ENCODE results near the gene EML1. TPM values are rescaled to one million over a fixed set of nuclear protein-coding genes. Genes with fewer than 3 reads are reported as not detected.

Gene EML1
- total and polyA plus RNA-seq, 5 experiments from 2014 or later, result not detected

GRCh38 chr14:99774556-99775307, 18.5 kb upstream of the EML1 start:
- no peak for ATAC-seq
- Mint-ChIP-seq H3K27ac (peak overlapping the region in 1 of 10 donors; percentile 60), H3K36me3 (peaks cover 0 to 14% (median 2%) of the 10 kb centered on the region in 3 donors)

GRCh38 chr14:99775351-99775750, 17.9 kb upstream of the EML1 start:
- no peaks in the 10 kb centered on the region for H3K4me1 Mint-ChIP-seq
- DNase-seq (no peak), ATAC-seq (no peak)
- H3K27ac Mint-ChIP-seq, result no peak overlapping the region
- no peak overlapping the region for H3K4me3 Mint-ChIP-seq
- H3K27me3 Mint-ChIP-seq, result peaks cover 7 to 61% (median 20%) of the 10 kb centered on the region in 5 donors
- peaks cover 0 to 18% (median 2%) of the 10 kb centered on the region in 3 donors for H3K36me3 Mint-ChIP-seq
- POLR2A ChIA-PET, result no interaction called here
- peaks cover 0 to 22% (median 11%) of the 10 kb centered on the region in 9 donors for H3K9me3 Mint-ChIP-seq

More at GRCh38 chr14:99774556-99775307, 18.5 kb upstream of the EML1 start:
- no peak for DNase-seq
- peaks cover 8 to 56% (median 20%) of the 10 kb centered on the region in 5 donors for H3K27me3 Mint-ChIP-seq
- H3K4me3 Mint-ChIP-seq, result no peak overlapping the region
- H3K9me3 Mint-ChIP-seq, result peaks cover 0 to 16% (median 8%) of the 10 kb centered on the region in 9 donors
- H3K4me1 Mint-ChIP-seq, result no peaks in the 10 kb centered on the region
- POLR2A ChIA-PET, result no interaction called here

GRCh38 chr14:99777951-99778350, 15.3 kb upstream of the EML1 start:
- H3K4me1 Mint-ChIP-seq, result no peaks in the 10 kb centered on the region
- DNase-seq (no peak), ATAC-seq (no peak)
- POLR2A ChIA-PET, result no interaction called here
- H3K27me3 Mint-ChIP-seq, result peaks cover 18 to 69% (median 32%) of the 10 kb centered on the region in 5 donors
- H3K27ac Mint-ChIP-seq, result no peak overlapping the region
- H3K4me3 Mint-ChIP-seq, result no peak overlapping the region
- peaks cover 0 to 17% (median 2%) of the 10 kb centered on the region in 3 donors for H3K36me3 Mint-ChIP-seq
- H3K9me3 Mint-ChIP-seq, result peaks cover 0 to 25% (median 8%) of the 10 kb centered on the region in 9 donors

GRCh38 chr14:99779751-99780150, 13.5 kb upstream of the EML1 start:
- no peaks in the 10 kb centered on the region for H3K4me1 Mint-ChIP-seq
- no peak overlapping the region for H3K4me3 Mint-ChIP-seq
- no peak overlapping the region for H3K27ac Mint-ChIP-seq
- H3K36me3 Mint-ChIP-seq, result peaks cover 0 to 17% (median 2%) of the 10 kb centered on the region in 3 donors
- H3K27me3 Mint-ChIP-seq, result peaks cover 18 to 57% (median 29%) of the 10 kb centered on the region in 5 donors
- peaks cover 0 to 25% (median 8%) of the 10 kb centered on the region in 9 donors for H3K9me3 Mint-ChIP-seq
- no peak for DNase-seq
- POLR2A ChIA-PET, result no interaction called here
- no peak for ATAC-seq

- Mint-ChIP-seq H3K27me3 (peaks cover 17 to 50% (median 24%) of the 10 kb centered on the region in 5 donors), H3K27ac (peak overlapping the region in 1 of 10 donors; percentile 41), H3K4me3 (no peak overlapping the region), H3K4me1 (no peaks in the 10 kb centered on the region), H3K9me3 (peaks cover 0 to 25% (median 8%) of the 10 kb centered on the region in 9 donors), H3K36me3 (peaks cover 0 to 17% (median 2%) of the 10 kb centered on the region in 3 donors)
- DNase-seq (no peak), ATAC-seq (no peak)
- POLR2A ChIA-PET, result no interaction called here
These were observed 12.5 kb upstream of the EML1 start for GRCh38 chr14:99780690-99781089.

GRCh38 chr14:99781091-99781490, 12.1 kb upstream of the EML1 start:
- Mint-ChIP-seq H3K4me3 (no peak overlapping the region), H3K4me1 (no peaks in the 10 kb centered on the region), H3K27me3 (peaks cover 18 to 53% (median 23%) of the 10 kb centered on the region in 5 donors), H3K9me3 (peaks cover 0 to 25% (median 8%) of the 10 kb centered on the region in 9 donors), H3K27ac (peak overlapping the region in 1 of 10 donors; percentile 41), H3K36me3 (peaks cover 0 to 17% (median 2%) of the 10 kb centered on the region in 3 donors)
- POLR2A ChIA-PET, result no interaction called here
- no peak for DNase-seq
- ATAC-seq, result no peak

GRCh38 chr14:99781853-99782610, 11.2 kb upstream of the EML1 start:
- Mint-ChIP-seq H3K27ac (no peak overlapping the region), H3K9me3 (peaks cover 0 to 25% (median 8%) of the 10 kb centered on the region in 9 donors), H3K27me3 (peaks cover 18 to 54% (median 21%) of the 10 kb centered on the region in 5 donors), H3K36me3 (peaks cover 0 to 17% (median 2%) of the 10 kb centered on the region in 3 donors), H3K4me1 (no peaks in the 10 kb centered on the region), H3K4me3 (no peak overlapping the region)
- POLR2A ChIA-PET, result no interaction called here
- no peak for DNase-seq
- no peak for ATAC-seq

GRCh38 chr14:99784508-99784907, 8.7 kb upstream of the EML1 start:
- DNase-seq (no peak), ATAC-seq (no peak)
- POLR2A ChIA-PET, result no interaction called here
- Mint-ChIP-seq H3K4me3 (no peak overlapping the region), H3K4me1 (no peaks in the 10 kb centered on the region), H3K27me3 (peaks cover 11 to 33% (median 15%) of the 10 kb centered on the region in 5 donors), H3K36me3 (peaks cover 0 to 9% (median 0%) of the 10 kb centered on the region in 3 donors), H3K27ac (no peak overlapping the region), H3K9me3 (peaks cover 0 to 11% (median 2%) of the 10 kb centered on the region in 9 donors)

- ATAC-seq, result no peak
- no peak for DNase-seq
- no peak overlapping the region for H3K27ac Mint-ChIP-seq
- H3K27me3 Mint-ChIP-seq, result peaks cover 10 to 27% (median 15%) of the 10 kb centered on the region in 5 donors
- POLR2A ChIA-PET, result interaction anchor here (0.6 kb wide), 1 partner anchor 1671 kb away, joined by 3 read pairs; no protein-coding TSS in a partner anchor
- H3K36me3 Mint-ChIP-seq, result peaks cover 0 to 2% (median 0%) of the 10 kb centered on the region in 3 donors
- peaks cover 0 to 6% (median 3%) of the 10 kb centered on the region in 4 donors for H3K4me1 Mint-ChIP-seq
- peaks cover 0 to 5% (median 0%) of the 10 kb centered on the region in 9 donors for H3K9me3 Mint-ChIP-seq
- H3K4me3 Mint-ChIP-seq, result no peak overlapping the region
These were observed 7.8 kb upstream of the EML1 start for GRCh38 chr14:99785426-99785825.

- Mint-ChIP-seq H3K4me1 (peaks cover 0 to 15% (median 9%) of the 10 kb centered on the region in 4 donors), H3K27me3 (peaks cover 2 to 16% (median 6%) of the 10 kb centered on the region in 5 donors), H3K27ac (peak overlapping the region in 1 of 10 donors; percentile 48), H3K9me3 (no peaks in the 10 kb centered on the region), H3K4me3 (no peak overlapping the region), H3K36me3 (no peaks in the 10 kb centered on the region)
- no peak for ATAC-seq
- POLR2A ChIA-PET, result no interaction called here
- DNase-seq, result no peak
These were observed 6.7 kb upstream of the EML1 start for GRCh38 chr14:99786511-99786989.

GRCh38 chr14:99788713-99789112, 4.5 kb upstream of the EML1 start:
- Mint-ChIP-seq H3K9me3 (no peaks in the 10 kb centered on the region), H3K4me3 (no peak overlapping the region), H3K27ac (peak overlapping the region in 1 of 10 donors; percentile 29), H3K27me3 (peaks cover 2 to 12% (median 4%) of the 10 kb centered on the region in 5 donors), H3K36me3 (no peaks in the 10 kb centered on the region), H3K4me1 (peaks cover 8 to 23% (median 18%) of the 10 kb centered on the region in 4 donors)
- no peak for ATAC-seq
- DNase-seq, result no peak
- POLR2A ChIA-PET, result no interaction called here

GRCh38 chr14:99789581-99789980, 3.6 kb upstream of the EML1 start:
- H3K36me3 Mint-ChIP-seq, result no peaks in the 10 kb centered on the region
- peaks cover 8 to 23% (median 21%) of the 10 kb centered on the region in 4 donors for H3K4me1 Mint-ChIP-seq
- POLR2A ChIA-PET, result no interaction called here
- H3K4me3 Mint-ChIP-seq, result no peak overlapping the region
- ATAC-seq (no peak), DNase-seq (no peak)
- no peaks in the 10 kb centered on the region for H3K9me3 Mint-ChIP-seq
- peaks cover 2 to 18% (median 3%) of the 10 kb centered on the region in 5 donors for H3K27me3 Mint-ChIP-seq
- no peak overlapping the region for H3K27ac Mint-ChIP-seq

Data from naive thymus-derived CD8-positive, alpha-beta T cell (primary cell).